ENCODE measurements around the gene WBP11.

The WBP11 gene

DNA sequence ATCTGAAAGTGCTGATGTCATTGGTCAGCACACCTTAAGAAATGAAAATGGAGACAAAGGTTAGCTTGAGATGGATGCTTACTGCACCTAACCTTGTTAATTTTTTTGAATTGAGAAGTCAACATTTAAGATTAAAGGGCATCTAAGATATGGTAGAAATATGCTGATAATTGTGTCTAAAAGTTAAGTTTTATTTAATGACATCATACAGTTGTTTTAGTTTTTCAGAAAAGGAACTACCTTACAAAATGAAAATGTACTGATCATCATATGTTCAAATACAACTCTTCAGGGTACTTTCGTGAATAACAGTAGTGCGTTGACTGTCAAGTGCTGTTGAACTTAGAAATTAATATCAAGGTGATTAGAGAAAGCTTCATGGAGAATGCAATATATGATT lies 8.2 kb upstream of the WBP11 start:
- no peak for DNase-seq (ENCODE audit: low spot score)
- TF ChIP-seq, protein P1, sequence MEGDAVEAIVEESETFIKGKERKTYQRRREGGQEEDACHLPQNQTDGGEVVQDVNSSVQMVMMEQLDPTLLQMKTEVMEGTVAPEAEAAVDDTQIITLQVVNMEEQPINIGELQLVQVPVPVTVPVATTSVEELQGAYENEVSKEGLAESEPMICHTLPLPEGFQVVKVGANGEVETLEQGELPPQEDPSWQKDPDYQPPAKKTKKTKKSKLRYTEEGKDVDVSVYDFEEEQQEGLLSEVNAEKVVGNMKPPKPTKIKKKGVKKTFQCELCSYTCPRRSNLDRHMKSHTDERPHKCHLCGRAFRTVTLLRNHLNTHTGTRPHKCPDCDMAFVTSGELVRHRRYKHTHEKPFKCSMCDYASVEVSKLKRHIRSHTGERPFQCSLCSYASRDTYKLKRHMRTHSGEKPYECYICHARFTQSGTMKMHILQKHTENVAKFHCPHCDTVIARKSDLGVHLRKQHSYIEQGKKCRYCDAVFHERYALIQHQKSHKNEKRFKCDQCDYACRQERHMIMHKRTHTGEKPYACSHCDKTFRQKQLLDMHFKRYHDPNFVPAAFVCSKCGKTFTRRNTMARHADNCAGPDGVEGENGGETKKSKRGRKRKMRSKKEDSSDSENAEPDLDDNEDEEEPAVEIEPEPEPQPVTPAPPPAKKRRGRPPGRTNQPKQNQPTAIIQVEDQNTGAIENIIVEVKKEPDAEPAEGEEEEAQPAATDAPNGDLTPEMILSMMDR (conservative IDR thresholded peaks at IDR 0.05; ENCODE audit: low read depth) = no peak
- ChIA-PET POLR2A (ENCODE audit: low non-redundant PET) (no interaction called here), CTCF (interaction anchor here (0.8 to 1.8 kb wide), 5 partner anchors 30 to 186 kb away, joined by 3 to 17 read pairs (median 3); no protein-coding TSS in a partner anchor)
- H3K27ac ChIP-seq = no peak overlapping the region

DNA sequence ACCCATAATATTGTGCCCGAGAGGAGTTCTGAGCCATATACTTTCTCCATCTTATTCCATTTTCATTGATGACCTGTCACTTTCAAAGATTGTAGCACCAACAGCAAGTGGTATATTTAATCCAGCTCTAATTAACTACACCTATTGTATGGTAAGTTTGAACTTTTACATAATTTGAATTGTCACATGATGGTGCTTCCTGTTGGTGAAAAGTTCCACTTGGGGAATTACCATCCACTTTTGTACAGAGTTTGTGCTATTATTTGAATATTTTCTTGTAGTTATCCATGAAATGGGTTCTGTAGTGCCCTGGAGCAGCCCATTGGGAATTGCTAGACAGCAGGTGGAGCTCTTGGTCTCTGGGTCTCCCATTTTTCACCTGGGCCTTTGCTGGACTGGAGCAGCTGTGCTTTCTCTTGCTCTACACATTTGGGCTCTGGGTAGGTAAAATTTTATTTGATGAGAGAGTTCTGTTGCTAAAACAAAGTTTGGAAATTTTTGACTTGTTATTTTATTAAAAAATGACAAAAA lies 7.7 kb upstream of the WBP11 start:
- H3K27ac ChIP-seq = no peak overlapping the region
- TF ChIP-seq, protein P1 (conservative IDR thresholded peaks at IDR 0.05; ENCODE audit: low read depth) = no peak
- CTCF ChIA-PET = interaction anchor here (0.8 to 1.8 kb wide), 5 partner anchors 30 to 186 kb away, joined by 3 to 17 read pairs (median 3); no protein-coding TSS in a partner anchor
- POLR2A ChIA-PET (ENCODE audit: low non-redundant PET) = no interaction called here
- peak; percentile 11 for DNase-seq (ENCODE audit: low spot score)

DNA sequence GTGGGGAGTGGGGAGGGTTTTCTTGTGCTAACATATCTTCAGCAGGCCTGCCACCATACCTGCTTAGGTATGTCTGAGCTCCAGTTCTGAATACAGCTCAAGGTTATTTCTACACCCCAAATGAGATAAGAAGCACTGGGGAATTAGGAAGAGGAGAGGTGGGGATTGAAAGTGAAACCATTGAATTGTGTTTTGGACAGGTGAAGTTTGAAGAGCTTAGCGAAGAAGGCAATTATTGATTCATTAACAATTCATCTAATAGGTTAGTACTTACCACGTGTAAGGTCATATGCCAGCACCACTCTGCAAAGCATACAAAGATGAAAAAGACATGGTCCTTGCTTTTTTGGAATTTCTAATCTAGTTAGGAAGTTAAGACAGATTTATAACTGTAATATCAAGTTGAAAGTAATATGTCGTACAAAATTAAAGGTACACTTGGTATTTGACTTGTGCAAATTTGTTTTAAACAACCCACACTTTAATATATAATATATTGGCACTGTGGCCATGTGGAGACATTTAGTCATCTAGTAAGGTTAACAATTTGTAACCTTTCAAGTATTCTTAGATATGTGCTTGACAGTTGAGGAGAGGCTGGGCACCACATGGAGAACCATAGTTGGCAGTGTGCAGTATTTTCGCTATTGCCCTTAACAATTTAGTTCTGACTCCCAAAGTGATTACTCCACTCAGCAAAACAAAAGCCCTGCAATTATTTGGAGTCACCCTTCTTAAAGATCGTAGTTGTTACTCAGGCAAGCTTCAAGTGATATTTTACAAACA lies 7.1 kb upstream of the WBP11 start:
- TF ChIP-seq, protein P1 (conservative IDR thresholded peaks at IDR 0.05; ENCODE audit: low read depth) = no peak
- no peak for DNase-seq (ENCODE audit: low spot score)
- no peak overlapping the region for H3K27ac ChIP-seq
- POLR2A ChIA-PET (ENCODE audit: low non-redundant PET) = no interaction called here
- CTCF ChIA-PET = interaction anchor here (0.7 to 1.8 kb wide), 5 partner anchors 29 to 187 kb away, joined by 3 to 17 read pairs (median 4); no protein-coding TSS in a partner anchor

DNA sequence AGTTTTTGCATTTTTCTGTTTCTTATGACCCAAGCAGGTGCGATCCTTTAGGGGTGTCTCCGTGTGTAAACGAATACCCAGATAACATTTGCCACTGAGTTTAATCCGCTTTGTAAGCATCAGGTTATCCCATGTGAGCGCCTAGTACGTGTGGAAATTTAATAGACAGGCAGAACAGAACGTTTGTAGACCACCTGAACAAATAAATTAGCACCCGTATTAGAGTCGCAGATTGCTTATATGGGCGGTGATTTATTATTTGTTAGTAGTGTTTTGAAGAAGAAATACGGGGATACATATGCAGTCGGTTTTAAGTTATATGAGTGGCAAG lies 517 bp upstream of the WBP11 start:
- no peak overlapping the region for H3K27ac ChIP-seq
- CTCF ChIA-PET = no interaction called here

DNA sequence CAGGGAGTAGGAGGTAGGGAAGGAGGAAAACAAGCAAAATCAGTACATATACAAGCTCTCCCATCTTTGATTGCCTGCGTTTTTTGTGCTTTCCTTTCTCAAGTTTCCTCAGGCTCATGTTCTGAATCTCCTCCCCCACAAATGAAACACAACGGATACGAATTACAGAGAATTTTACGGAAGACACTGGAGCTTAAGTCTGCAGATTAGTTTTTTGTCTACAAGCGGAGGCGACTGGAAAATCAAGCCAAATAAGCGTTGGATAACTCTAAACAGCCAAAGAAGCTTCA lies 612 bp downstream of the WBP11 start:
- peak overlapping the region; percentile 74 for H3K27ac ChIP-seq
- DNase-seq (ENCODE audit: low spot score) = peak; percentile 1
- ChIA-PET CTCF (interaction anchor here (0.6 kb wide), 1 partner anchor 170 kb away, joined by 4 read pairs; no protein-coding TSS in a partner anchor), POLR2A (ENCODE audit: low non-redundant PET) (interaction anchor here (1.0 to 1.2 kb wide), 2 partner anchors 29 to 33 kb away, joined by 4 to 5 read pairs; a partner anchor contains a TSS)
- TF ChIP-seq, protein P1 (conservative IDR thresholded peaks at IDR 0.05; ENCODE audit: low read depth) = no peak

More for the DNA sequence above, 517 bp upstream of the WBP11 start:
- POLR2A ChIA-PET (ENCODE audit: low non-redundant PET) = interaction anchor here (0.7 to 1.2 kb wide), 2 partner anchors 30 to 34 kb away, joined by 4 read pairs; a partner anchor contains a TSS
- TF ChIP-seq, protein P1 (conservative IDR thresholded peaks at IDR 0.05; ENCODE audit: low read depth) = no peak
- no peak for DNase-seq (ENCODE audit: low spot score)

DNA sequence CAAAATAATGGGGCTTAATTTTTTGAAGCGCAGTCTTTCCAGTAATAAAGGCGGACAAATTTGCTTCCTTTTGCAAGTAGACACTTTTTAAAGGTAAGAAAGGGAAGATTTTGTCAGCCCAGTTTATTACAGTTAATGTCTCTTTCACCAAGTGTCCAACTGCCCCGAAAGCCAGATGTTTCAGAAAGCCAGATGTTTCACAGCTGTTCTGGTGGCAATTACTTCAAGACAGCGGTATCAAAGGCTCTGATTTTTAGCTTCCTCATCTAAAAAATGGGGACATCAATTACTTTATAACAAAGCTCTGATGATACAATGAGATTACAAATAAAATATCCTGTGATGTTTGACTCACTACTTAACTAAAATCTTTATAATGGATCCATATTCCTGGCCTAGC lies 1.0 kb downstream of the WBP11 start:
- H3K27ac ChIP-seq = no peak overlapping the region
- CTCF ChIA-PET = interaction anchor here (0.6 kb wide), 1 partner anchor 170 kb away, joined by 4 read pairs; no protein-coding TSS in a partner anchor
- DNase-seq (ENCODE audit: low spot score) = no peak
- TF ChIP-seq, protein P1 (conservative IDR thresholded peaks at IDR 0.05; ENCODE audit: low read depth) = no peak
- POLR2A ChIA-PET (ENCODE audit: low non-redundant PET) = interaction anchor here (1.0 kb wide), 1 partner anchor 32 kb away, joined by 5 read pairs; no protein-coding TSS in a partner anchor

Measured in RWPE1 (cell line).